VCaP (cell line): ENCODE data around the gene ROR2.

Experiments used
- H3K27ac ChIP-seq: fragments of 450-650 bp; 2 replicates; pipeline ENCODE4 v1.5.1; 2017
- TF ChIP-seq, protein P1 (sequence below): fragments of 450-650 bp; conservative IDR thresholded peaks from 2 replicates; pipeline ENCODE4 v1.5.1; 2017; ENCODE audit warnings: mild to moderate bottlenecking, moderate library complexity

Gene ROR2

GRCh38 chr9:91677331-91677730 lies 272.7 kb downstream of the ROR2 start:
- peak overlapping the region; percentile 67 for H3K27ac ChIP-seq
- TF ChIP-seq, protein P1, sequence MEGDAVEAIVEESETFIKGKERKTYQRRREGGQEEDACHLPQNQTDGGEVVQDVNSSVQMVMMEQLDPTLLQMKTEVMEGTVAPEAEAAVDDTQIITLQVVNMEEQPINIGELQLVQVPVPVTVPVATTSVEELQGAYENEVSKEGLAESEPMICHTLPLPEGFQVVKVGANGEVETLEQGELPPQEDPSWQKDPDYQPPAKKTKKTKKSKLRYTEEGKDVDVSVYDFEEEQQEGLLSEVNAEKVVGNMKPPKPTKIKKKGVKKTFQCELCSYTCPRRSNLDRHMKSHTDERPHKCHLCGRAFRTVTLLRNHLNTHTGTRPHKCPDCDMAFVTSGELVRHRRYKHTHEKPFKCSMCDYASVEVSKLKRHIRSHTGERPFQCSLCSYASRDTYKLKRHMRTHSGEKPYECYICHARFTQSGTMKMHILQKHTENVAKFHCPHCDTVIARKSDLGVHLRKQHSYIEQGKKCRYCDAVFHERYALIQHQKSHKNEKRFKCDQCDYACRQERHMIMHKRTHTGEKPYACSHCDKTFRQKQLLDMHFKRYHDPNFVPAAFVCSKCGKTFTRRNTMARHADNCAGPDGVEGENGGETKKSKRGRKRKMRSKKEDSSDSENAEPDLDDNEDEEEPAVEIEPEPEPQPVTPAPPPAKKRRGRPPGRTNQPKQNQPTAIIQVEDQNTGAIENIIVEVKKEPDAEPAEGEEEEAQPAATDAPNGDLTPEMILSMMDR: no peak

- H3K27ac ChIP-seq: peak overlapping the region; percentile 67; the same call in 1 of the 2 replicates
- TF ChIP-seq, protein P1: no peak
Observed at GRCh38 chr9:91676046-91676445, 274.0 kb downstream of the ROR2 start.

DNA sequence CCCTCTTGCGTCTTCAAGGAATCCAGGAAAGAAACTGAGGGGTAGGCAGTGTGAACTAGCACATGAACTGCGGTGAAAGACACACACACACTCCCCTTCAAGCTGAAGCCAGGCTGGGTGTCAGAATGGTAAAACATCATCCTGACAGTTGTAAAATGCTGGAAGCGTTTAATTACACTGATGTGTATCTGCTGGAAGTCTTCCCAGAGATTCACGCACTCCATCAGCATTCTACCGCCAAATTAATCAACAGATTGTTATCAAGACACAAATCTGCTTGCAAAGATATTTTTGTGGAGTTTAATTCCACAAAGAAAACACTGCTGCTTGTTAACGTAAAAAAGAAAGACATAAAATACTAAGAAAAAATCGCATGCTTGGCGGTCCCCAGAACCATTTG lies 285.4 kb downstream of the ROR2 start:
- TF ChIP-seq, protein P1: no peak
- H3K27ac ChIP-seq: peak overlapping the region; percentile 31; the same call in 1 of the 2 replicates

GRCh38 chr9:91663858-91664257 lies 286.2 kb downstream of the ROR2 start:
- H3K27ac ChIP-seq: no peak overlapping the region
- TF ChIP-seq, protein P1: no peak

- H3K27ac ChIP-seq: no peak overlapping the region
- TF ChIP-seq, protein P1: no peak
Observed at GRCh38 chr9:91661451-91661850, 288.6 kb downstream of the ROR2 start.

DNA sequence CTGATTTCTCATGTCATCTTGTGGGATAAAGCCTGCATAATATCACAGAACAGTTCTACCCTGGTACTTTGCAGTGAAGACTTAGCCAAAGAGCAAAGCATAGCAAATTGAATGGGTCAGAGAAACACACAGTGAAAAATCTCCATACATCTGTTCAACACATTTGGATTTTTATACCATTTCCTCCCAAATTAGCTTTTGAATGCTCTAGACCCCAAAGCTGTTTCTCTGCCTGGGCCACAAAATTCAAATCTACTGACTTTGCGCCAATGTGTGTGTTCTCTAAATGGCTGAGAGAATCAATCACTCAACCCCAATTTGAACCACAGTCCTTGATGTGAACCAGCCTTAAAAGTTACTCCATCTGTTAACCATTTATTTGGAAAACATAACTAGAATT lies 289.5 kb downstream of the ROR2 start:
- TF ChIP-seq, protein P1: no peak
- peak overlapping the region; percentile 48; the same call in 1 of the 2 replicates for H3K27ac ChIP-seq

DNA sequence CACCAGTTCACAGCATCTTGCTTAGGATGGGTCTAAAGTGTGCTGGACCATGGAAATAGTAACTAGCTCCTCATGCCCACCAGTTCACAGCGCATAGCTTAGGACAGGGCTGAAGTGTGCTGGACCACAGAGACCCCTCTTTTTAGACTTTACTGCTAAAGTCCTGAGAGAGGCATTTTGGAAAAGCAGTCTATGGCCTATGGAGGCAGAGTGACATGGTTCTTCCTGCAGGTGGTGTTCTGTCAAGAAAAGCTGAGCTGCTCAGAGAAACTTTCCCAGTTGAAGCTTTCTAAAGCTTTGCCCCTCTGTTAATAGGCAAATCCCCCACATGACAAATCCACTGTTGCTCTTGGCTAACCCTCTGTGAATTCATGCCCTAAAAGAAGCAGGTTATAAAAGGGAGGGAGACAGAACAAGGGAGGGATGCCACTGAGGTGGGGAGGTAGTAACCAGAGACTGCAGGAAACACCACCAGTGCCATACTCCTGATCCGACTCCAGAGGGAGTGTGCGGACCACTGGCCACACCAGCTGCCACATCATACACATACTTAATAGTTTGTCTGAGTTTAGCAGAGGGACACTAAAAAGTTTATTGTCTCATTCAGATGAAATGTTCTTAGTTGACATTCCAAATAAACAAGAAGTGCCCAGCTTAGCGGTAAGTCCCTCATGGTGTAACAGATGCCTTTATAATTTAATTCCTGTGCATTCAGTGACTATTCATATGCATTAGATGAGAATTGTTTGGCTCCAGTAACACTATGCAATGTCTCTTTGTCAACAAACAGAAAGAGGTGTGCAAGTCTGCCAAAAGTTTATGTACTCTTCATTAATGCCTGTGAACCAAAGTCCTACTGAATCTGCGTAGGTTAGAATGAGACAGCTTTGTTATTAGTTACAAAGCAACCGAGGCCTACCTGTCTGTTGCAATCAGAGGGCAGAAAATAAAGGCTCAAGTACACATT lies 290.2 kb downstream of the ROR2 start:
- TF ChIP-seq, protein P1: peak; percentile 89

More for the DNA sequence above, 290.2 kb downstream of the ROR2 start:
- peak overlapping the region; percentile 48 for H3K27ac ChIP-seq
